Fibroblast of lung (primary cell): ENCODE measurements around the gene CYTH1. TPM values are rescaled to one million over a fixed set of nuclear protein-coding genes. Genes with fewer than 3 reads are reported as not detected.

Experiments
- DNase-seq, 2 donors: peaks; one replicate each; pipeline versions ENCODE4 v3.0.0 to v3.0.0-alpha.2; 2010; ENCODE audit warnings: low read depth in 2 of 2
- H2AFZ ChIP-seq: 2 replicates; pipeline ENCODE4 v1.5.1; 2012; ENCODE audit warnings: low read length, control low read depth, inconsistent platforms
- H3K27ac ChIP-seq: 2 replicates; pipeline ENCODE4 v1.5.1; 2011; ENCODE audit warnings: low read length, control low read depth; ENCODE audit not compliant: insufficient read depth
- H3K27me3 ChIP-seq: 2 replicates; pipeline ENCODE4 v1.5.1; 2011; ENCODE audit warnings: mild to moderate bottlenecking, low read length; ENCODE audit not compliant: control insufficient read depth, insufficient read depth
- H3K36me3 ChIP-seq: 2 replicates; pipeline ENCODE4 v1.5.1; 2011; ENCODE audit warnings: low read length; ENCODE audit not compliant: control insufficient read depth, insufficient read depth
- H3K4me1 ChIP-seq: 2 replicates; pipeline ENCODE4 v1.5.1; 2011; ENCODE audit warnings: low read length; ENCODE audit not compliant: control insufficient read depth, insufficient read depth; ENCODE audit errors: extremely low read depth
- H3K4me2 ChIP-seq: 2 replicates; pipeline ENCODE4 v1.5.1; 2011; ENCODE audit warnings: low read length, control low read depth; ENCODE audit not compliant: insufficient read depth; ENCODE audit errors: extremely low read depth
- H3K4me3 ChIP-seq, 4 experiments: fragments of 200-600 bp in 1 of 4; sonication (generic) in 1 of 4; replicated peaks in 1 of 4; 2 replicates each; pipeline ENCODE4 v1.5.1; 2011 to 2016; ENCODE audit warnings: low read length in 4 of 4, low read depth in 3 of 4, mild to moderate bottlenecking in 3 of 4, control low read depth in 2 of 4, inconsistent platforms in 1 of 4, mixed read lengths in 1 of 4; ENCODE audit not compliant: insufficient read depth in 1 of 4; ENCODE audit errors: control extremely low read depth in 1 of 4
- H3K79me2 ChIP-seq: 2 replicates; pipeline ENCODE4 v1.5.1; 2012; ENCODE audit warnings: mild to moderate bottlenecking, low read length, inconsistent platforms; ENCODE audit not compliant: control insufficient read depth, insufficient read depth
- H3K9ac ChIP-seq: 2 replicates; pipeline ENCODE4 v1.5.1; 2011; ENCODE audit warnings: mild to moderate bottlenecking, low read length, control low read depth; ENCODE audit not compliant: insufficient read depth
- H3K9me3 ChIP-seq: 2 replicates; pipeline ENCODE4 v1.5.1; 2012; ENCODE audit warnings: low read depth, low read length; ENCODE audit not compliant: control insufficient read depth, insufficient read depth
- H4K20me1 ChIP-seq: 2 replicates; pipeline ENCODE4 v1.5.1; 2011; ENCODE audit warnings: low read length; ENCODE audit not compliant: control insufficient read depth, insufficient read depth; ENCODE audit errors: extremely low read depth
- CTCF ChIP-seq, 2 donors: IDR thresholded peaks in 1 of 2; conservative IDR thresholded peaks in 1 of 2; 1 replicate in 1 of 2; 2 replicates in 1 of 2; pipeline ENCODE4 v1.5.1; 2011 to 2012; ENCODE audit warnings: low read length in 2 of 2, control low read depth in 1 of 2, inconsistent platforms in 1 of 2, low read depth in 1 of 2, mild to moderate bottlenecking in 1 of 2
- EZH2 ChIP-seq: IDR thresholded peaks from 2 replicates; pipeline ENCODE4 v1.5.1; 2012; ENCODE audit warnings: low read length, control low read depth, mild to moderate bottlenecking; ENCODE audit errors: missing control alignments
- polyA plus RNA-seq, 2 donors: library from polyadenylated mRNA; depleted of rRNA in 1 of 2; stranded (reverse) in 1 of 2; unstranded in 1 of 2; fragments of >200 nt; gene quantifications; 2 replicates each; pipeline ENCODE4 v1.2.1, GENCODE V29; 2011 to 2012; ENCODE audit warnings: missing spikeins in 1 of 2
- total RNA-seq: library from RNA; depleted of rRNA; stranded (reverse); fragments of >200 nt; gene quantifications from 2 replicates; pipeline ENCODE4 v1.2.1, GENCODE V29; 2014

The CYTH1 gene
- total and polyA plus RNA-seq, 2 donors (not counting 1 experiment from before 2014, with no cell fraction given), result 8.9 to 9.9 TPM

GRCh38 chr17:78670850-78671725 is 111.0 kb downstream of the CYTH1 start:
- H3K27me3 ChIP-seq, result no peaks in the 10 kb centered on the region
- no peak for DNase-seq
- H2AFZ ChIP-seq, result no peak overlapping the region
- no peaks in the 10 kb centered on the region for H4K20me1 ChIP-seq
- no peaks in the 10 kb centered on the region for H3K9me3 ChIP-seq
- H3K4me1 ChIP-seq, result no peaks in the 10 kb centered on the region
- no peak overlapping the region for H3K9ac ChIP-seq
- H3K79me2 ChIP-seq, result no peaks in the 10 kb centered on the region
- no peak overlapping the region for H3K4me3 ChIP-seq
- H3K27ac ChIP-seq, result no peak overlapping the region
- peaks cover 6% of the 10 kb centered on the region for H3K36me3 ChIP-seq
- no peak overlapping the region for H3K4me2 ChIP-seq
- TF ChIP-seq CTCF (conservative IDR thresholded peaks at IDR 0.05 in 1 of 2, IDR thresholded peaks at IDR 0.05 in 1 of 2; ENCODE audit: low read depth in 1 of 2, low read length in 2 of 2) (no peak), EZH2 (no peak)

DNA sequence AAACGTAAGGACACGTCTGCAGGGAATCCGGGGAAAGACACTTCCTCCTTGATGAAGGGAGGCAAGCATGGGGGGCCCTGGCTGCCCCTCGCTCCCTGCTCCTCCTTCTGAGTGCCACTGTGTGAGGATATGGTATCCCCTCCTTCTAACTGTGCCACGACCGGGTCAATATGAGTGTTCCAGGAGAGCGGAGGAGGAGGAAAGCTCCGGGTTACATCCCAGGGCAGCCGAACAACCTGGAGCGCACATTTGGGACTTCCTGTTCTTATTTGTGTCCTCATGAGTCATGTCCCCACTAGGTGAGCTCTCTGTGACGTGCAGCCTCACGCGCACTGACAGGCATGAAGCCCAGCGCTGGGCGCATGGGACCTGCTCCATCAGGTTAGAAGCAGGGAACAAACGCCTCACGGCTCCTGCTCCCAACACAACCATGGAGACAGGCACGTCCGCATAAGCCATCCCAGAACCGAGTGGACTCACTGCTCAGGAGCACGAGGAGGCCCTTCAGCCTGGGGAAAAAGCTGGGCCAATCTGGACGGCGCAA is 112.0 kb downstream of the CYTH1 start:
- no peak for TF ChIP-seq EZH2
- no peak for TF ChIP-seq CTCF (conservative IDR thresholded peaks at IDR 0.05 in 1 of 2, IDR thresholded peaks at IDR 0.05 in 1 of 2; ENCODE audit: low read depth in 1 of 2, low read length in 2 of 2)
- no peaks in the 10 kb centered on the region for H4K20me1 ChIP-seq
- H3K79me2 ChIP-seq, result no peaks in the 10 kb centered on the region
- H3K9ac ChIP-seq, result no peak overlapping the region
- no peak for DNase-seq
- no peak overlapping the region for H2AFZ ChIP-seq
- no peak overlapping the region for H3K27ac ChIP-seq
- no peak overlapping the region for H3K4me3 ChIP-seq
- no peaks in the 10 kb centered on the region for H3K9me3 ChIP-seq
- H3K4me1 ChIP-seq, result no peaks in the 10 kb centered on the region
- H3K27me3 ChIP-seq, result no peaks in the 10 kb centered on the region
- no peaks in the 10 kb centered on the region for H3K36me3 ChIP-seq
- H3K4me2 ChIP-seq, result no peak overlapping the region

- no peaks in the 10 kb centered on the region for H3K79me2 ChIP-seq
- DNase-seq, result no peak
- H4K20me1 ChIP-seq, result no peaks in the 10 kb centered on the region
- no peak overlapping the region for H2AFZ ChIP-seq
- no peak overlapping the region for H3K27ac ChIP-seq
- no peaks in the 10 kb centered on the region for H3K27me3 ChIP-seq
- TF ChIP-seq CTCF (conservative IDR thresholded peaks at IDR 0.05 in 1 of 2, IDR thresholded peaks at IDR 0.05 in 1 of 2; ENCODE audit: low read depth in 1 of 2, low read length in 2 of 2), result no peak
- TF ChIP-seq EZH2, result no peak
- H3K4me1 ChIP-seq, result no peaks in the 10 kb centered on the region
- H3K4me3 ChIP-seq, result no peak overlapping the region
- no peak overlapping the region for H3K4me2 ChIP-seq
- H3K36me3 ChIP-seq, result no peaks in the 10 kb centered on the region
- no peak overlapping the region for H3K9ac ChIP-seq
- H3K9me3 ChIP-seq, result no peaks in the 10 kb centered on the region
These were observed 112.7 kb downstream of the CYTH1 start for GRCh38 chr17:78669256-78669974.
